Stimulated activated naive CD4-positive, alpha-beta T cell (primary cell): Measurements from ENCODE around the gene LGALS7B.
"Not testable (repeated sequence)": the region's sequence is repeated elsewhere in the genome, so short reads cannot be mapped to it uniquely, and the experiment has no call there.

Source experiments
- DNase-seq, 6 experiments: peaks; one replicate each; lab custom pipeline; 2025; lab: John Stamatoyannopoulos, UW

LGALS7B gene

GRCh38 chr19:38796154-38796553, 7.2 kb downstream of the LGALS7B start:
- DNase-seq = no peak

- DNase-seq = not testable (repeated sequence)
Measured at GRCh38 chr19:38797781-38798180, 8.8 kb downstream of the LGALS7B start.

- no peak for DNase-seq
Measured at GRCh38 chr19:38799104-38799503, 10.1 kb downstream of the LGALS7B start.

GRCh38 chr19:38800577-38801347, 11.8 kb downstream of the LGALS7B start:
- no peak for DNase-seq

- DNase-seq = no peak
Measured at GRCh38 chr19:38801359-38802095, 12.5 kb downstream of the LGALS7B start.

DNA sequence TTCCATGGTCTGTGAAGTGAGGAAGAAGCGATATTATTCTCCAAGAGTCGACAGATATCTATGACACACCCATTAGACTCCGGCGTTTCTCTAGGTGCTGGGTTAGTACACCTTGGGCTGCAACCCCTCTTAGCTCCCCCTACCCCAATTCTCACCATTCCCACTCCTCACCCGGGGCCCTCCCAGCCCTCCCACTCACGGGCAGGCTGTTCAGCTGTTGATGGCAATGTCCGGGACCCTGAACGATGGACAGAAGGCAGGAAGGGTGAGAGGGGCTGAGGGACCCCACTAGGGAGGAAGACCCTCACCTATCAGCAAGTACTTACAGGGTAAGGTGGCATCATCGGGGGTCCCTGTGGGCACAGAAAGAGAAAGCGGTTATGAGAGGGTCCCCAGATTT, 14.5 kb downstream of the LGALS7B start:
- no peak for DNase-seq

DNA sequence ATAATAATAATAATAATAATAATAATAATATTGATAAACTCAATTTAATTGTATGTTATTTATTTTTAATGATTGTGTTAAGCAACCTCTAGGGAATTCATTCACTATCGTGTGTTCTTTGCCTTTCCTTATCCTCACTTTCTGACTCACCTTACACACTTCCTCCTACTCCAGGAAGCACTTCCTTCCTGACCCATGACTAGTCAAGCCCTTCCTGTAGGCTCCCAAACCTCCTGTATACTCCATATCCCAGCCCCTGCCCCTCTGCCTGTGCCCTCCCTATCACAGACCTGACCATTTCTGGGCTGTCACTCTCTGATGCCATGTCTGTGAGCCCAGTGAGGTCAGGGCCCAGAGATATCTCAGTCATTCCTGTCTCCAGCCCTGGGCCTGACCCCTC, 16.2 kb downstream of the LGALS7B start:
- no peak for DNase-seq

- no peak for DNase-seq
Measured at GRCh38 chr19:38806371-38806770, 17.4 kb downstream of the LGALS7B start.

DNA sequence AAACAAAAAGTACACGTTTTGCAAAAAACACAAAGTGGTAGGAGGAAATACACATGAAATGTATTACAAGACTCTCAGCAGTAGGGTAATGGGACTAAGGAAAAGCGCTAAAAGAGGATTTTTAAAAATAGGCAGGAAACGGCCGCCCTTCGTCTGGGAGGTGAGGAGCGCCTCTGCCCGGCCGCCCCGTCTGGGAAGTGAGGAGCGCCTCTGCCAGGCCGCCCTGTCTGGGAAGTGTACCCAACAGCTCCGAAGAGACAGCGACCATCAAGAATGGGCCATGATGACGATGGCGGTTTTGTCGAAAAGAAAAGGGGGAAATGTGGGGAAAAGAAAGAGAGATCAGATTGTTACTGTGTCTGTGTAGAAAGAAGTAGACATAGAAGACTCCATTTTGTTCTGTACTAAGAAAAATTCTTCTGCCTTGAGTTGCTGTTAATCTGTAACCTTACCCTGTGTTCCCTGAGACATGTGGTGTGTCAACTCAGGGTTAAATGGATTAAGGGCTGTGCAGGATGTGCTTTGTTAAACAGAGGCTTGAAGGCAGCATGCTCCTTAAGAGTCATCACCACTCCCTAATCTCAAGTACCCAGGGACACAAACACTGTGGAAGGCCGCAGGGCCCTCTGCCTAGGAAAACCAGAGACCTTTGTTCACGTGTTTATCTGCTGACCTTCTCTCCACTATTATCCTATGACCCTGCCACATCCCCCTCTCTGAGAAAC, 18.5 kb downstream of the LGALS7B start:
- not testable (repeated sequence) for DNase-seq

GRCh38 chr19:38808741-38809140, 19.7 kb downstream of the LGALS7B start:
- DNase-seq = no peak

GRCh38 chr19:38809592-38810252, 20.7 kb downstream of the LGALS7B start:
- DNase-seq = no peak

DNA sequence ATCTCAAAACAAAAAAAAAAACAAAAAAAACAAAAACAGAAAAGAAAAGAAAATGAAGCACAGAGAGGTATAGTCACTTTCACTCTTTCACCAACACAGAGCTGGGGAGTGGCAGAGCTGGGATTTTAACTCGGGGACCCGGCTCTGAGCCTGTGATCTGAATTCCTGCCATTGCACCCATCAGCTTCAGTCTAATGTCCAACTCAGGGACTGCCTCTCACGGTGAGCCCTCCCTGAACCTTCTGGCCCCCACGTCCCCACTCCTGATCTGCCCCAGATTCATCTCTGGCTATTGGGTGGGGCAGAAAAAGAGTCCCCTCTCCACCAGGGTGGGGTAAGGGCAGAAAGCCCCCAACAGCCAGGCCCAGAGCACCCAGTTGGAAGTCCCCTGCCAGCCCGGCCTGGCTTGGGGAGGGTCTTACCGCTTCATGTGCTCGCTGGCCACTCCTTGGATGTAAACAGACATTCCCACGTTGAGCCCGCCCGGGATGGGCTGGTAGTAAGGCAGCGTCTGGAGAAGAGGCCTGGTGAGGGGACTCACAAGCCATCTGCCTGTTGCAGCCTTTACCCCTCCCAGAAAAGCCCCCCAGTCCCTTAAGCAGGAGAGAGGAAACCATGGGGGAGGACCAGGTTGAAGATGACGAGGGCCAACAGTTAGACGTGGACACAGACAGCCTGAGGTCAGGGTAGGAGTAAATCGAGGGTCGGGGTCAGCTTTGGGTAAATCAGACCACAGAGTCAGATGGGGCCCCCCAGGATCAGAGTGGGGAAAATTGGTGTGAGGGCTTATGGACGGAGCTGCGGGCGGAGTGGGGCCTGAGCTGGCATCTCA, 23.2 kb downstream of the LGALS7B start:
- DNase-seq = no peak

DNA sequence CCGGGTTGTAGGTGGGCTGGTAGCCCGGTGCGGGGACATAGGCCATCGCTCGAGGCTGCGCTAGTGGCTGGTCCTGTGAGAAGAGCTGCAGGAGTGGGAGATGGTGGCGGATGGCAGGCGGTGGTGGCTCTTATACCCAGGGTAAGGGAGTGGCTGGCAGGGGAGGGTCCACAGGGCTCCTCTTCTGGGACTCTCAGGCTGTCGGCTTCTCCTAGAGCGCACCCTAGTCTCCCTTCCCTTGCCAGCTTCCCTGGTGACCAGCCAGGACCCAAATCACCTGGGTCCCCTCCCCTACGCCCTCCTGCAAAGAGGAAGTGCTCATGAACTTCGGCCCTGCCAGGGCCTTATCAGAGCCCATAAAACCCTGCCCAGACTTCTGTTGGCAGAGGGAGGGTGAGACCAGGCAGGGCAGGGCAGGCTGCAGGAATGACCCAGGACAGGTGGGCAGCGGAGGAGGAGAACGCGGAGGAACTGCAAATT, 23.9 kb downstream of the LGALS7B start, which contains the start of gene LGALS4:
Gene LGALS4 (minus strand): TSS at position 105 of the 480 bp plus-strand sequence. CDS start 59 bp downstream, at position 46.
- no peak for DNase-seq

GRCh38 chr19:38813323-38813722, 24.3 kb downstream of the LGALS7B start:
- DNase-seq = no peak

- not testable (repeated sequence) for DNase-seq
Measured at GRCh38 chr19:38813932-38814331, 24.9 kb downstream of the LGALS7B start.

- DNase-seq = no peak
Measured at GRCh38 chr19:38815059-38816001, 26.3 kb downstream of the LGALS7B start.

- no peak for DNase-seq
Measured at GRCh38 chr19:38816131-38816750, 27.2 kb downstream of the LGALS7B start.

- DNase-seq = no peak
Measured at GRCh38 chr19:38817081-38817480, 28.1 kb downstream of the LGALS7B start.

DNA sequence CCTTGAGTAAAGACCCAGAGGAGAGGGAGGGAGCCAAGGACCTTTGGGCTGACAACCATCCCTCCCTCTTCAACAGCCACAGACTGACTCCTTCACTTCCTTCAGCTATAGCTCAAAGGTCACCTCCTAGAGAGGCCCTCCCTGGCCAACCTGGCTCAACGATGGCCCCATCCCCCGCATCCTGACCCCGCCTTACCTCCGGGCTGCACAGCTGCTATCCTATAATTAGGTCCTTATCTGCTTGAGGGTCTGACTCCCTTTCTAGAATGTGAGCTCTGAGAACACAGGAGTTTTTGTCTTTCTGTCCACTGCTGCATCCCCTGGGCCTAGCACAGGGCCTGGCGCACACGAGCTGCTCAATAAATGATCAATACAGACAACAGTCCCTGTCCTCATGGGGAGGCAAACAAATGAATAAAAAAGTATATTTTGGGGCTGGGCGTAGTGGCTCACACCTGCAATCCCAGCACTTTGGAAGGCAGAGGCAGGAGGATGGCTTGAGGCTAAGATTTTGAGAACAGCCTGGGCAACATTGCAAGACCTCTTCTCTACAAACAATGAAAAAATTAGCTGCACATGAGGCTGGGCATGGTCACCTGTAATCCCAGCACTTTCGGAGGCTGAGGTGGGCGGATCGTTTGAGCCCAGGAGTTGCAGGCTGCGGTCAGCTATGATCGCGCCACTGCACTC, 30.4 kb downstream of the LGALS7B start:
- DNase-seq = no peak
